GM21619 (cell line): ENCODE data around the gene RFC1.
"Not testable (repeated sequence)": the region's sequence is repeated elsewhere in the genome, so short reads cannot be mapped to it uniquely, and the experiment has no call there.

ENCODE experiments used
- ATAC-seq: cut with Tn5 transposase; IDR thresholded peaks from one replicate; pipeline ENCODE4 v1.9.1; 2021; ENCODE audit not compliant: unreplicated experiment

RFC1 gene, protein sequence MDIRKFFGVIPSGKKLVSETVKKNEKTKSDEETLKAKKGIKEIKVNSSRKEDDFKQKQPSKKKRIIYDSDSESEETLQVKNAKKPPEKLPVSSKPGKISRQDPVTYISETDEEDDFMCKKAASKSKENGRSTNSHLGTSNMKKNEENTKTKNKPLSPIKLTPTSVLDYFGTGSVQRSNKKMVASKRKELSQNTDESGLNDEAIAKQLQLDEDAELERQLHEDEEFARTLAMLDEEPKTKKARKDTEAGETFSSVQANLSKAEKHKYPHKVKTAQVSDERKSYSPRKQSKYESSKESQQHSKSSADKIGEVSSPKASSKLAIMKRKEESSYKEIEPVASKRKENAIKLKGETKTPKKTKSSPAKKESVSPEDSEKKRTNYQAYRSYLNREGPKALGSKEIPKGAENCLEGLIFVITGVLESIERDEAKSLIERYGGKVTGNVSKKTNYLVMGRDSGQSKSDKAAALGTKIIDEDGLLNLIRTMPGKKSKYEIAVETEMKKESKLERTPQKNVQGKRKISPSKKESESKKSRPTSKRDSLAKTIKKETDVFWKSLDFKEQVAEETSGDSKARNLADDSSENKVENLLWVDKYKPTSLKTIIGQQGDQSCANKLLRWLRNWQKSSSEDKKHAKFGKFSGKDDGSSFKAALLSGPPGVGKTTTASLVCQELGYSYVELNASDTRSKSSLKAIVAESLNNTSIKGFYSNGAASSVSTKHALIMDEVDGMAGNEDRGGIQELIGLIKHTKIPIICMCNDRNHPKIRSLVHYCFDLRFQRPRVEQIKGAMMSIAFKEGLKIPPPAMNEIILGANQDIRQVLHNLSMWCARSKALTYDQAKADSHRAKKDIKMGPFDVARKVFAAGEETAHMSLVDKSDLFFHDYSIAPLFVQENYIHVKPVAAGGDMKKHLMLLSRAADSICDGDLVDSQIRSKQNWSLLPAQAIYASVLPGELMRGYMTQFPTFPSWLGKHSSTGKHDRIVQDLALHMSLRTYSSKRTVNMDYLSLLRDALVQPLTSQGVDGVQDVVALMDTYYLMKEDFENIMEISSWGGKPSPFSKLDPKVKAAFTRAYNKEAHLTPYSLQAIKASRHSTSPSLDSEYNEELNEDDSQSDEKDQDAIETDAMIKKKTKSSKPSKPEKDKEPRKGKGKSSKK

DNA sequence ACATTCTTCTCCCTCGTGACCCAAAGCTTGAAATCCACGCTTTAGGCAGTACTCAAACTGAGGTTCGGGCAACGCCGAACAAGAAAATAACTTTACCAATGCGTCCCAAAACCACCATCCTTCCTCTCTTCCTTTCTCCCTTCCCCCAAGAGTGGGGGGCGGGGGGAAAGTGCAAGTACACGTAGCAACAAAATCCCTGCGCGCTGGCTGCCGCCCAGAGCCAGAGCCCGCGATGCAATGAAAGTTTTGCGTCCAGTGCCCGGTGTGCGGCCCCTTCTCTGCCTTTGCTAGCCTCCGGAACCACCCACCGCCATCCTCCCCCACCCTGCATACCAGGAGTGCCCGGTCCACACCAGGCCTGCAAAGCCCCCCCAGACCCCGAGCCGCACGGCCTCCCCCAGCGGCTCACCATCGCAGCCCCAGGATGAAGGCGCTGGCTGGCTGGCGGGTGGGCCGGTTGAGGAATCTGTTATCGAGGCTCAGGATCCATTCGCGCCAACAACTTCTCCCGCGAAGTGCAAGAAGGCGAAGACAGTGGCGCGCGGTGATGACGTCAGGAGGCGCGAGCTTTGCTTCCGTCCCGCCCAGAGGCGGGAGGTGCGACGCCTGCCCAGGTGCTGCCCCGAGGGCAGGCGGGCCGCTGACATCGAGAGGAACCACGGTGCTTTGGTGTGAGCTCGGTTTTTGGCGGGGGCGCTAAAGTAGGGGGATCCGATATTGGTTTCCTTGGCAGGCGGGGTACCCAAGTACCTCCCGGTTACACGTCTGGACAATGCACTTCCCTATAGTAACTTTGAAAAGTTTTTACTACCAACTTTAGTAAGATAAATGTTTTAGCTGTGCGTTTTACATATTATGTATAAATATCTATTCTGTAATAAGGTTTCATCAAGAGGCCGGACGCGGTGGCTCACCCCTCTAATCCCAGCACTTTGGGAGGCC, at the start of gene RFC1:
TSS of gene RFC1 (minus strand) at position 533 of the 942 bp plus-strand sequence. CDS start at position 412, 121 bp downstream.
- peak; percentile 55 for ATAC-seq

DNA sequence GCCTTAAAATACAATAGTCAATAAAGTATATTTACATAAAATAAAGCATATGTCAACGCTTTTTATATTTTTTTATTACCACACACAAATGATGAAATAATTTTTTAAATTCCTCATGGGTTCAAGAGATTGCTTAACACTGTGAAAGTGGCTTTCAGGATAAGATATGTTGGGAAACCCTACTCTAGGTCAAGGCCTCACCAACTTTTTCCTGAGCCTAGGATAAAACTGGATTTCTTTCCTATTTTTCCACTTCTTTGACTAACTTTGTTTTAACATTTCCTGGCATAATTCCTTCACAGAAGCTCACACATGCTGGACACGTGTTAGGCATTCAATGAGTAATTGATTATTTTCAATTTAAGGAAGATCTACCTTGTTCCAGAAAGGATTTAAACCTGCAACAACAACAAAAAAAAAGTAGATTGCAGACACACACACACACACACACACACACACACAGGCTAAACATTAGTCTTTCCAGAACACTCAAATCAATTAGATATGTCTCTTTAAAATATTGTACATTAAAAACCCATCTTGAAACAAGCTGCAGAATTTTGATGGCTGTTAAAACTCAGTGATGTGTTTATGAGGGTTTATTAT, 49.6 kb upstream of the RFC1 start:
- ATAC-seq, result no peak

DNA sequence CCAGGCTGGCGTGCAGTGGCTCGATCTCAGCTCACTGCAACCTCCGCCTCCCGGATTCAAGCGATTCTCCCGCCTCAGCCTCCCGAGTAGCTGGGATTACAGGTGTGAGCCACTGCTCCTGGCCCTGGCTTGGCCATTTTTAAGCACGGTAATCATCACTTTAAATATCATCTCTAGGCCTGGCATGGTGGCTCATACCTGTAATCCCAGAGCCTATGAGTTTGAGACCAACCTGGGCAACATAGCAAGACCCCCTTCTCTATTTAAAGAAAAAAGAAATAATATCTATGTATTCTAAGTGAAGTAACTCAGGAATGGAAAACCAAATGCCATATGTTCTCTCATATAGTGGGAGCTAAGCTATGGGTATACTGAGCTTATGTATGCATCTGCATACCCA, 45.4 kb upstream of the RFC1 start:
- ATAC-seq, result not testable (repeated sequence)

DNA sequence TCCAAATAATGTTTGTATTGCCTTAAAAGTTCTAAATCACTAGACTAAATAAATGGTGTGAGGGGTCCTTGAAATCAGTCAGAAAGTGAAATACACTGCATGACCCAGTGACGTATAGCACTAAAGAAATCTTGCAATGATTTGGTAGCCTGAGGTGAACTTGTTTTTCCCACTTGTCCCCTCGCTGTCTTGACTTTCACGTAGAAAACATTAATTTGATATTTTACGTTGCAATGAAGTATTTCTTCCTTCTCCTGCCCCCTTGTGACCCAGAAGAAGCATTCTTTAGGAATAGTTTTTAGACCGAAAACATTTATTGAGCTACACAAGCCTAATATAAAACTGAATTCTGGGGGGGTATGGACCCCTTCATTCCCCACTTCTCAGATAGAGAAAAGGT, 44.3 kb upstream of the RFC1 start:
- no peak for ATAC-seq

DNA sequence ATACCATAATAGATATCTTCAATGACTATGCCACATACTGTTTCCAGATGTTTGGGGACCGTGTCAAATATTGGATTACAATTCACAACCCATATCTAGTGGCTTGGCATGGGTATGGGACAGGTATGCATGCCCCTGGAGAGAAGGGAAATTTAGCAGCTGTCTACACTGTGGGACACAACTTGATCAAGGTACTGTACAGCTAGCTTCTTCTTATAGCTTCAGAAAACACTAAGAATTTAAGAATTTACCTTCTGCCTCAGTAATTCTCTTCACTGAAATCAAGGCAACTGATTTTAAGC, 41.4 kb upstream of the RFC1 start:
- ATAC-seq, result no peak

DNA sequence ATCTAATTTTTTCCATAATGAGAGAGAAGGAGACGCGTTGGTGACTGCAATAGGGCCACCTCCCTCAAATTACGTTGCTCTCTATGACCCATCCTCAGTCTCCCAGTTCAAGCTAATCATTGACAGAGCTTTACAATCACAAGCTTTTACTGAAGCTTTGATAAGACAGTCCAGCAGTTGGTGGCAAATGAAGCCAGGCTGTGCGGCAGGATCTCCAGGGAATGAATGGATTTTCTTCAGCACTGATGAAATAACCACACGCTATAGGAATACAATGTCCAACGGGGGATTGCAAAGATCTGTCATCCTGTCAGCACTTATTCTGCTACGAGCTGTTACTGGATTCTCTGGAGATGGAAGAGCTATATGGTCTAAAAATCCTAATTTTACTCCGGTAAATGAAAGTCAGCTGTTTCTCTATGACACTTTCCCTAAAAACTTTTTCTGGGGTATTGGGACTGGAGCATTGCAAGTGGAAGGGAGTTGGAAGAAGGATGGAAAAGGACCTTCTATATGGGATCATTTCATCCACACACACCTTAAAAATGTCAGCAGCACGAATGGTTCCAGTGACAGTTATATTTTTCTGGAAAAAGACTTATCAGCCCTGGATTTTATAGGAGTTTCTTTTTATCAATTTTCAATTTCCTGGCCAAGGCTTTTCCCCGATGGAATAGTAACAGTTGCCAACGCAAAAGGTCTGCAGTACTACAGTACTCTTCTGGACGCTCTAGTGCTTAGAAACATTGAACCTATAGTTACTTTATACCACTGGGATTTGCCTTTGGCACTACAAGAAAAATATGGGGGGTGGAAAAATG, 40.8 kb upstream of the RFC1 start, which contains the start of gene KLB:
TSS of gene KLB (plus strand) at position 168 of the 821 bp plus-strand sequence. CDS start at position 188, 20 bp downstream.
- no peak for ATAC-seq

DNA sequence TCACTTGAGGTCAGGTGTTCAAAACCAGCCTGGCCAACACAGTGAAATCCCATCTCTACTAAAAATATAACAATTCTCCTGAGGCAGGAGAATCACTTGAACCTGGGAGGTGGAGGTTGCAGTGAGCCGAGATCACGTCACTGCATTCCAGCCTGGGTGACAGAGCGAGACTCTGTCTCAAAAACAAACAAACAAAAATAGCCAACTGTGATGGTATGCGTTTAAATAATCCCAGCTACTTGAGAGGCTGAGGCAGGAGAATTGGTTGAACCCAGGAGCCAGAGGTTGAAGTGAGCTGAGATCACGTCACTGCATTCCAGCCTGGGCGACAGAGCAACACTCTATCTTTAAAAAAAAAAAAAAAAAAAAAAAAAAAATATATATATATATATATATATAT, 35.5 kb upstream of the RFC1 start:
- ATAC-seq, result not testable (repeated sequence)

DNA sequence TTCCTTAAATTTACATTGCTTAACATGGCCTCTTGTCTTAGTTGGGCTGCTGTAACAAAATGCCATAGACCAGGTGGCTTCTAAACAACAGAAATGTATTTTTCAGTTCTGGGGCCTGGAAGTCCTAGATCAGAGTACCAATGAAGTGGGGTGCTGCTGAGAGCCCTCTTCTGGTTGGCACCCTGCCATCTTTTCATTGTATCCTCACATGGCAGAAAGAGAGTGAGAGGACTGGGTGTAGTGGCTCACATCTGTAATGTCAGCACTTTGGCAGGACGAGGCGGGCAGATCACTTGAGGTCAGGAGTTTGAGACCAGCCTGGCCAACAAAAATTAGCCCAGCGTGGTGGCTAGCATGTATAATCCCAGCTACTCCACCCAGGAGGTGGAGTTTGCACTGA, 28.5 kb upstream of the RFC1 start:
- ATAC-seq, result no peak

DNA sequence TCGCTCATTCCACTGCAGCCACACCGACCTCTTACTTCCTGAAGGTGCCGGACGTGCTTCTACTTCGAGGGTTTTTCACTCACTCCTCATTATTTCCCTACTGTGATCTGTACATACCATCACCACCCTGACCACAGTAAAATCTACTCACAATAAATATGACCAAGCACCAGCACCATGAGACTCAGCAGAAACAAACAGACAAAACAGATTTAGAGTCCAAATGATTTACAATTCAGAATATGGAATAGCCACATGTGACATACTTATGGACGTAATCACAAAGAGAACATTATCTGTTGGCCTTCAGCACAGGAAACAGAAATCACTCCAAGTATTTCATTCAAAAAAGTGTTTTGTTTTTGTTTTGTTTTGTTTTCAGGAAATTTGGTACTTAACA, 24.4 kb upstream of the RFC1 start:
- ATAC-seq, result no peak

DNA sequence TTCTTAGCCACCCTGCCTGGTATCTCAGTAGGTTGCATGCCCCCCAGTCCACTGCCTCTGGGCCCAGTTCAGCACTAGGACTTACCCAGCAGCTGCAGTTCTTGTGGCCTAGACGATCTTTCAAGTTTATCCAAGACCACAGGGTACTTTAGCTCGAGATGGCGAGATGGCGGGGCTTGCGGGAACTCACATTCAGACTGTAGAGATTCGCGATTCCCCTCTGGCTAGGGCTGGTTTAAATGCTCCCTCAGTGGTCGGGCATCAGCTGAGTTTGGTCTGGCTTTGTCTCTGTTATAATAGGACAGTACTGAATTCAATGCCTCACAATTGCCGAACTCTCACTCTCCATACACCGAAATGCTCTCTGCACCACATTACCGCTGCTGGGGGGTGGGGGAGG, 18.4 kb upstream of the RFC1 start:
- no peak for ATAC-seq

DNA sequence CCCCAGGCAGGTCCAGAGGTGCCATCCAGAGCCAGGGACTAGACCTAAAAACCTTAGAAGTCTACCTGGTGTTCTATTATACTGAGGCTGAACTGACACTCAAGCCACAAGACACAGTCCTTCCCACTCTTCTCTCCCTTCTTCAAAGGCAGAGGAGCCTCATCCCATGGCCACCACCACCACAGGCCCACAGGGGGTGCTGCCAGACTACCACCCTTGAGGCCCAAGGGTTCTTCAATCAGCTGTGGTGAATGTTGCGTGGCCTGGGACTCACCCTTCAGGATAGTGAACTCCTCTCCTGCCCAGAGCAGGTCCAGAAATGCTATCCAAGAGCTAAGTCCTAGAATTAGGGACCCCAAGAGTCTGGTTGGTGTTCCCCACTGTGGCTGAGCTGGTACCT, 17.5 kb upstream of the RFC1 start:
- no peak for ATAC-seq

DNA sequence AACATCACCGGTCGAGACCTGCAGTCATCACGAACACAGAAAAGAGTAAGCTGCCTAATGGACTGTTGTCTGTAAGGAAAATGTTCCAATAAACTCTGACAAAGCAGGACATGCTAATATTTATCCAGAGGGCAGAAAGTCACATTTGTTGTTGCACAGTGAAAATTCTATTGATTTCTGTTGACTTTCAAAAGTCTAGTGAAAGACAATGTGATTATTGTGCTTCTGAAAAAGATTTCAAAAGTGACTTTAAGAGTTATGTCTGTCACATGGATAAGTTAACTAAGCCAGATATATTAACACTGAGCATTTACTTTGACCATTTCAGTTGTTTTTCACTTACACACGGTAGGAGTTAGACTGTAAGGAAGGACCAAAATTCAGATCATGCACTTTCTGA, 9.3 kb upstream of the RFC1 start:
- ATAC-seq, result no peak

DNA sequence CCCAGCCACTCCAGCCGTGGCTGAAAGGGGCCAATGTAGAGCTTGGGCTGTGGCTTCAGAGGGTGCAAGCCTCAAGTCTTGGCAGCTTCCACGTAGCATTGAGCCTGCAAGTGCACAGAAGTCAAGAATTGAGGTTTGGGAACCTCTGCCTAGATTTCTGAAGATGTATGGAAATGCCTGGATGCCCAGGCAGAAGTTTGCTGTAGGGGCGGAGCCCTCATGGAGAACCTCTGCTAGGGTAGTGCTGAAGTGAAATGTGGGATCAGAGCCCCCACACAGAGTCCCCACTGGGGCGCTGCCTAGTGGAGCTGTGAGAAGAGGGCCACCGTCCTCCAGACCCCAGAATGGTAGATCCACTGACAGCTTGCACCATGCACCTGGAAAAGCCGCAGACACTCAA, 5.0 kb upstream of the RFC1 start:
- ATAC-seq, result not testable (repeated sequence)

DNA sequence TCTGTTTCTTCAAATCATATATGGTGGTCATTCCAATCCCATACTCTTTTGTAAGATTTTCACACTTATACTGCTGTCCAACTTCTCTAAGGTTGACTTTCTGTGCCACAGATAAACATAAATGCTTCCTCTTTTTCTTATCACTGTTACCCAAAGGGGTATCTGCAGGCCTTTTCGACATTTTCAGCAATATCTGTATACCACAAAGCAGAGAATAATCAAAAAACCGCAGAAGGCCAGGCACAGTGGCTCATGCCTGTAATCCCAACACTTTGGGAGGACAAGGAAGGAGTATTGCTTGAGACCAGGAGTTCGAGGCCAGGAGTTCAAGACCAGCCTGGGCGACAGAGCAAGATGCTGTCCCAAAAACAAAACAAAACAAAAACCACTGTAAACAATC, 3.1 kb upstream of the RFC1 start:
- no peak for ATAC-seq

DNA sequence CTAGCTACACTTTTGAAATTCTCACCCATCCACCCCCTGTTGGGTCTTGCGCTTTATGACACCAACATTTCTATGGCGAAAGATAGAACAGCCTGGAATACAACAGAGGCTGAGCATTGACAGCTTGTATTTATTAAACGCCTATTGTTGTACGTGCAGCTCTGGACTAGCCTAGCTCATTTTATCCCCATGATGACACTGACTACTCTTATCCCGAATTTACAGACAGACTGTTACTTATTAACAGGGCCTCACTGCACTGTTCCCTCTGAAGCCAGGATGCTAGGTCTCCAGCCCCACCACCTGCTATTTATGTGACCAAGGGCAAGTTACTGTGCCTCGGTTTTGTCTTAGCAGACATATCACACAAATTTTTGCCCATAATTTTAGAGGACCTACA, 1.0 kb upstream of the RFC1 start:
- ATAC-seq, result no peak

DNA sequence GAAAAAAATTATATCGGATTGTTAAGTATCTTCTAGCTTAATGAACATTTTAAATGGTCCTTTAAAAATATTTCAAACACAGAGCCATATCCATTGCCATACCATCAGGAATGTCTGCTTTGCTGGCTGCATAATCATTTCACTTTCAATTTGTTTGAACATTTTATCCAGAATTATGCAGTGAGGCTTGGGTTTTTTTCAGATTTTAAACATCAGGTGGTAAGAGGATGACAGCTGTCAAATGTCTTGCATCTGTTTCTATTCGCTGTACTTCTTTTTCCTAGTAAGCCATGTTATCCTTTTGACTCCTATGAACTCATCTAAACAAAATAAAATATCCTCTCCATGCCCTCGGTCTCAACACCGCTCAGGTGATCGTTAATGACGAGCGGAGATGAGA, 802 bp downstream of the RFC1 start:
- no peak for ATAC-seq

DNA sequence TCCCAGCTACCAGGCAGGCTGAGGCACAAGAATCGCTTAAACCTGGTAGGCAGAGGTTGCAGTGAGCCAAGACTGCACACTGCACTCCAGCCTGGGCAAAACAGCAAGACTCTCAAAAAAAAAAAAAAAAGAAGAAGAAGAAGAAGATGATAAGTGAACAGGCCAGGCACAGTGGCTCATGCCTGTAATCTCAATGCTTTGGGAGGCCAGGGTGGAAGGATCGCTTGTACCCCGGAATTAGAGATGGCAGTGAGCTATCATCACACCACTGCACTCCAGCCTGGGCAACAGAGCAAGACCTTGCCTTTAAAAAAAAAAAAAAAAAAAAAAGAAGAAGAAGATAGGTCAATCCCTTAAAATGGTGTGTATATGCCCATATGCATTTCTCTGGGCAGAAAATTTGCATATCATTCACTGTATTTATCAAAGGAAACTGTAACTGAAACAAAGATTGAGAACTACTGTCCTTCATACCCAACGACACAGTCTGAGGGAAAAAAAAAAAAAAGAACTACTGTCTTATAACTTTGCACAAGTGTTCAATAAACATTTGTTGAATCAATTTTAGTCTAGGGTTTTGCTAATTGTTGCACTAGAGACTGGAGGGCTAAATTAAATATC, 2.3 kb downstream of the RFC1 start:
- peak; percentile 30 for ATAC-seq

DNA sequence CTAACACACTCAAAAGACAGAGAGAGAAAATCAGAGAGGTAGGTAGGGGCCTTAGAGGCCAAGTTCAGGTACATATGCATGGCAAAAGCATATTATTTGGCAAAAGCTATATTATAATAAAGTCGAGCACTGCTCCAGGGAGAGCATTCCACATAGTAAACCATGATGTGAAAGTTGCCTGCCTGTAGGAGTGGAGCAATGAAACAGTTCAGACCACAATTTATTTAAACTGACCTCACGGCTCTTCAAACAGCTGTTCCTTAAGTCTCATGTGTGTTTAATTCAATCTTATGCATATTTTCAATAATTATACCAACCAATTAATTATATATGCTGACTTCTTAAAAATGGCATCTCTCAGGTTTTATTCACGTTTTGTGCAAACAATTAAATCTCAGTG, 3.3 kb downstream of the RFC1 start:
- ATAC-seq, result no peak

DNA sequence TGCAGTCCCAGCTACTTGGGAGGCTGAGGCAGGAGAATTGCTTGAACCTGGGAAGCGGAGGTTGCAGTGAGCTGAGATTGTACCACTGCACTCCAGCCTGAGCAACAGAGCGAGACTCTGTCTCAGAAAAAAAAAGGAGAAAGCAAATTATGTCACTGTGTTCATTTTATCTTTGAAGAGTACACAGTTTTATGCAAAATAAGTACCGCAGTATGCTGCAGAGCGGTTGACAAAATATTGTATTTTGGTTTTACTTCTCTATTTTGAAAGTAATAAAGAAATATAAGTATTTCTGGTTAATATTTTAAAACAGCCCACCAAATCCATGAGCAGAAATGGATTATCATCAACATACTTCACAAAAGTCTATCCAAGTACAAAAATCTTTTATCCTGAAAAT, 5.6 kb downstream of the RFC1 start:
- peak; percentile 46 for ATAC-seq
